ENCODE results near the gene DIPK1B.

DNA sequence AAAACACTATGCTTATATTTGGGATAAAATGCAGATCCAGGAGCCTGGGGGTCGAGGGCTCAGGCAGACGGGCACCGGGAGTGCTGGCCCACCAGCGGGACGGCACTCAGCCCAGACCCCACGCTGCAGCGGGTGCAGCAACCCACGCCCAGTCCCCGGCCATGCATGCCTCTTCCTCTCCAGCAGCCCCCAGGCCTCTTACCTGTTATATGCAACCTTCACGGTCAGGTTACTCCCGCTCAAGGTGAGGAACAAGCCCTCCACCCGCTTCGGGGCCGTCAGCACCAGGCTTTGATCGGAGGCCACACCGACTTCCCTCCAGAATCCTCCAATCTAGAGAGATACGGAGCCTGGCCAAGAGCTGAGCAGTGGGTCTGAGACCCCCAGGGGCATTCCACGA, 44.5 kb downstream of the DIPK1B start:
- TF ChIP-seq POLR2AphosphoS5 (IDR thresholded peaks at IDR 0.05) (no peak), POLR2A (IDR thresholded peaks at IDR 0.05) (no peak)
- TF ChIP-seq, protein P1, sequence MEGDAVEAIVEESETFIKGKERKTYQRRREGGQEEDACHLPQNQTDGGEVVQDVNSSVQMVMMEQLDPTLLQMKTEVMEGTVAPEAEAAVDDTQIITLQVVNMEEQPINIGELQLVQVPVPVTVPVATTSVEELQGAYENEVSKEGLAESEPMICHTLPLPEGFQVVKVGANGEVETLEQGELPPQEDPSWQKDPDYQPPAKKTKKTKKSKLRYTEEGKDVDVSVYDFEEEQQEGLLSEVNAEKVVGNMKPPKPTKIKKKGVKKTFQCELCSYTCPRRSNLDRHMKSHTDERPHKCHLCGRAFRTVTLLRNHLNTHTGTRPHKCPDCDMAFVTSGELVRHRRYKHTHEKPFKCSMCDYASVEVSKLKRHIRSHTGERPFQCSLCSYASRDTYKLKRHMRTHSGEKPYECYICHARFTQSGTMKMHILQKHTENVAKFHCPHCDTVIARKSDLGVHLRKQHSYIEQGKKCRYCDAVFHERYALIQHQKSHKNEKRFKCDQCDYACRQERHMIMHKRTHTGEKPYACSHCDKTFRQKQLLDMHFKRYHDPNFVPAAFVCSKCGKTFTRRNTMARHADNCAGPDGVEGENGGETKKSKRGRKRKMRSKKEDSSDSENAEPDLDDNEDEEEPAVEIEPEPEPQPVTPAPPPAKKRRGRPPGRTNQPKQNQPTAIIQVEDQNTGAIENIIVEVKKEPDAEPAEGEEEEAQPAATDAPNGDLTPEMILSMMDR (IDR thresholded peaks at IDR 0.05 in 8 of 11, conservative IDR thresholded peaks at IDR 0.05 in 3 of 11), result no peak
